MG63 (cell line): Measurements from ENCODE around the gene DTX3. TPM values are rescaled to one million over a fixed set of nuclear protein-coding genes. Genes with fewer than 3 reads are reported as not detected.
"Not testable (repeated sequence)": the region's sequence is repeated elsewhere in the genome, so short reads cannot be mapped to it uniquely, and the experiment has no call there.

Source experiments
- DNase-seq: peaks from one replicate; pipeline ENCODE4 v3.0.0-alpha.2; 2020
- H3K27me3 ChIP-seq: fragments of 250-450 bp; sonication (Bioruptor Pico); 2 replicates; pipeline ENCODE4 v1.5.1; 2020; ENCODE audit warnings: mild to moderate bottlenecking, moderate library complexity
- H3K36me3 ChIP-seq: fragments of 250-450 bp; sonication (Bioruptor Pico); 2 replicates; pipeline ENCODE4 v1.5.1; 2020; ENCODE audit warnings: mild to moderate bottlenecking, moderate library complexity
- H3K4me3 ChIP-seq: fragments of 250-450 bp; sonication (Bioruptor Pico); 2 replicates; pipeline ENCODE4 v1.5.1; 2020; ENCODE audit warnings: mild to moderate bottlenecking, moderate library complexity
- H3K9me3 ChIP-seq: fragments of 250-450 bp; sonication (Bioruptor Pico); 2 replicates; pipeline ENCODE4 v1.5.1; 2020; ENCODE audit warnings: mild to moderate bottlenecking, moderate library complexity
- total RNA-seq: library from RNA; depleted of rRNA; stranded (reverse); fragments of >200 nt; shearing (Covaris generic); gene quantifications from 2 replicates; pipeline ENCODE4 v1.2.3, GENCODE V29; 2014; ENCODE audit warnings: low replicate concordance

The DTX3 gene
- total RNA-seq, 1 experiment from 2014 or later = 0.20 TPM

- no peak overlapping the region for H3K4me3 ChIP-seq
- no peaks in the 10 kb centered on the region for H3K36me3 ChIP-seq
- DNase-seq = no peak
- H3K9me3 ChIP-seq = no peaks in the 10 kb centered on the region
- 0 out of 2 replicates have a peak, but pooled peaks cover 3% of the 10 kb centered on the region for H3K27me3 ChIP-seq
Observed at GRCh38 chr12:57579011-57579410, 25.6 kb upstream of the DTX3 start.

DNA sequence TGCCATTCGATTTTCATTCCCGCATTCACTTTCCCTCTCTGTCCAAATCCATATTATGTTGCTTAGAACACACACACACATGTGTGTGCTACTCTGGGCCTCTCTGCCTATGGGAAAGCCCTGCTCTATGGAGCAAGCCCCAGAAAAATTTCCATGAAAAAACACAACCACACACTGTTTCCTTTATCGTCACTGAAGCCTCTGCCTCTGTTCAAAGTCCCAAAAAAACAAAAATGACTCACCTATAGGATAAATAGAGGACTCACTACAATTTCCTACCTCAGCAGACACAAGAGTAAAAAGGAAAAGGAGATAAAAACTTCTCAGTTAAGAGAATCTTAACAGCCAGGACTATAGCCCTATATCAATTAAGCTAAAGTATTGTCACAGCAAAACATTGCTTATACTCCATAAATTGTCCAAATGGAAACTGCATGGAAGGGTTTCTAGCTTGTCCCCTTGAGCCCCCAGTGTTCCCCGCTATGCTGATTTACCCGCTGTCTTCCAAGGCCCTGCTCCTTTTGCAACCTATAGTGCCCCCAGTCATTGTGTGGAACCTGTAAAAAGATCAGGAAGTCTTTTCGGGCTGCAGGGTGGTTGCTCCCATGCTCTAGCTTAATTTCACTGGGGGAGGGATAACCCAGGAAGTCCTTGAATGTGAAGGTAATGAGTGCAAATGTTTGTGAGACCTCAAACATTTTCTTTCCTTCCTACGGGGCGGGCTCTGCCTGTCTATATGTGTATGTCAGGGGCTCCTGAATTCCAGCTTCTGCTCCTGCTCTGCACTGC lies 24.8 kb upstream of the DTX3 start:
- Histone ChIP-seq H3K9me3 (no peaks in the 10 kb centered on the region), H3K27me3 (0 out of 2 replicates have a peak, but pooled peaks cover 3% of the 10 kb centered on the region), H3K4me3 (no peak overlapping the region), H3K36me3 (no peaks in the 10 kb centered on the region)
- DNase-seq = no peak

DNA sequence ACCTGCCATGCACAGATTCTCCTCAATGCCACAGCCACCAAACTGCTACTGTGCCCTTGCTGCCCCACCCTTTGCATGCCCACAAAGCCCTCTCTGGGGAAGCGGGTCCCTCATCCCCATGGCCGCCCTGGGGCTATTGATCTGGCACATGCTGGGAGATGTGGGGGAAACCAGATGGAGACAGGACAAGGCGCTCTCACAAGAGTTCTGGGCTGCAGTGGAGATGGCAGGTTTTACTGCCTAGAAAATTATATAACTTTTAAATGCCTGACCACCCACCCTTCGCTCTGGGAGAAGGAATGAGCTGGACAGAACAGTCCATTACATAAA lies 24.2 kb upstream of the DTX3 start:
- H3K36me3 ChIP-seq = no peaks in the 10 kb centered on the region

GRCh38 chr12:57581802-57582201 lies 22.8 kb upstream of the DTX3 start:
- Histone ChIP-seq H3K36me3 (no peaks in the 10 kb centered on the region), H3K27me3 (peaks cover 3% of the 10 kb centered on the region; the same call in 1 of the 2 replicates), H3K4me3 (no peak overlapping the region), H3K9me3 (no peaks in the 10 kb centered on the region)
- DNase-seq = no peak

More for the DNA sequence above, 24.2 kb upstream of the DTX3 start:
- peaks cover 3% of the 10 kb centered on the region; the same call in 1 of the 2 replicates for H3K27me3 ChIP-seq
- H3K9me3 ChIP-seq = no peaks in the 10 kb centered on the region
- DNase-seq = no peak
- no peak overlapping the region for H3K4me3 ChIP-seq

GRCh38 chr12:57582440-57582839 lies 22.2 kb upstream of the DTX3 start:
- Histone ChIP-seq H3K36me3 (no peaks in the 10 kb centered on the region), H3K9me3 (no peaks in the 10 kb centered on the region), H3K27me3 (peaks cover 3% of the 10 kb centered on the region; the same call in 1 of the 2 replicates), H3K4me3 (no peak overlapping the region)
- no peak for DNase-seq

DNA sequence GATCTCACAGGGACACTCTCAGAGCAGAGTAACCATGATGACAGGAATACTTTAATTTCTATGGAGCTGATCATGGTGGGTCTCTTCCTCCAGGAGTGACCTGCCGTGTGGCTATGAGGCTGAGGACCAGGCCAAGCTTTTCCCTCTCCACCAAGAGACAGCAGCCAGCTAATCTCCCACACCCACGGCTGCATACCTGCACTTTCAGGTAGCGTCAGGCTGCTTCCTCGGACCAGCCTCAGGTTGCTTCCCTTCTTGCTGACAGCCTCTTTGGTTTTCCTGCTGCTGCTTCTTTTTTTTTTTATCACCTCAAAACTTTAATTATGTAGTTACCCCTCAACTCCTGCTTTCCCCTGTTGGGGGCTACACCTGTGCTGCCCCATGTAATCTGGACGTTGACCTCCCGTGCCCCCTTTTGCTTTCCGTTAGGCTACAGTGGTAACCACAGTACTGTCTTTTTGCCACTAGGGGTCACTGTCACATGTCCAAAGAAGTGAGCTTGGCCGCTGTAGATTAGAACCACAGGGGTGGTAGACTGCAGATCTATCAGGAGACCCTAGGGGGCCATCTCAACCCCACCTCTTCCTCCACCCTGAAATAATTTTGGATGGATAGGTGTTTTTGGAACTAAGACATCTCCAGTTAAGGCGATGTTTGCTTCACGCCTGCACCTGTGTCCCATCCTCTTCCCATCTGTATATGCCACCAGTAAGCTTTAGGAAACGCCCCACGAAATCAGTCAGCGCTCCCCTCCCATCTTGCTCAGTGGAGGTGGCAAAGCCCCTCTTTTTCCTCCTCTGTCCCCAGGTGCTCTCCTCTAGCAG lies 21.4 kb upstream of the DTX3 start:
- Histone ChIP-seq H3K36me3 (no peaks in the 10 kb centered on the region), H3K9me3 (no peaks in the 10 kb centered on the region), H3K4me3 (no peak overlapping the region), H3K27me3 (peaks cover 3% of the 10 kb centered on the region; the same call in 1 of the 2 replicates)
- peak; percentile 50 for DNase-seq

DNA sequence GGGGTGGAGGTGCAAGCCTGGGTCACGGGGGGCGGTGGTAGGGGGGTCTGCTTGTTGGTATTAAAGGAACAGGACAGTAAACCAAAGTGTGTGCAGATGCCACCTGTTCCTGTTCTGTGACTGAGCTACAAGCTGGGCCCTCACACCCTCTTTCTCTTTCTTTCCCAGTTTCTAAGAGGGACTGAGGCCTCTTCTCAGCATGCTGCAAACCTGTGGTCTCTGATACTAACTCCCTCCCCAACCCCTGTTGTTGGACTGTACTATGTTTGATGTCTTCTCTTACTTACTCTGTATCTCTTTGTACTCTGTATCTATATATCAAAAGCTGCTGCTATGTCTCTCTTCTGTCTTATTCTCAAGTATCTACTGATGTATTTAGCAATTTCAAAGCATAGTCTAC lies 20.6 kb upstream of the DTX3 start:
- no peak for DNase-seq
- Histone ChIP-seq H3K9me3 (no peaks in the 10 kb centered on the region), H3K4me3 (no peak overlapping the region), H3K27me3 (peaks cover 3% of the 10 kb centered on the region; the same call in 1 of the 2 replicates), H3K36me3 (no peaks in the 10 kb centered on the region)

- DNase-seq = no peak
- Histone ChIP-seq H3K9me3 (no peaks in the 10 kb centered on the region), H3K36me3 (no peaks in the 10 kb centered on the region), H3K27me3 (peaks cover 3% of the 10 kb centered on the region; the same call in 1 of the 2 replicates), H3K4me3 (no peak overlapping the region)
Observed at GRCh38 chr12:57584690-57585089, 19.9 kb upstream of the DTX3 start.

DNA sequence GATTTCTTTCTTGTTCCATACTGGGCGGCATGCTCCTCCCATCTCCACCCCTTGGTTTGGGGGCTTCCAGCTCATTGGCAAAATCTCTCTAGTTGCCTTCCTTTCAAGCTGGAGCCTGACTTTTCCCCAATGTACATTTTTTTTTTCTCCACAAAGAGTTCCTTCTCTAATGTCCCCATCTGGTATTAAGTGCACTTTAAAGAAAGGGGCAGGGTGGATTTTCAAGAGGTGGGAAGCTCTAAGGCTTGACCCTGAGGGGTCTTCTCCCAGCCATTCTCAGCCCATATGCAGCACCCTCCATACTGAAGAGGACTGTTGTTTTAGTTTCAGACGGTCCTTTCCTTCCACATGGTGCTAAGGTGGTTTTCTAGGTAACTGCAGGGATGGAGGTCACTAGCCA lies 19.5 kb upstream of the DTX3 start:
- H3K27me3 ChIP-seq = peaks cover 3% of the 10 kb centered on the region; the same call in 1 of the 2 replicates
- no peaks in the 10 kb centered on the region for H3K9me3 ChIP-seq
- no peaks in the 10 kb centered on the region for H3K36me3 ChIP-seq
- no peak overlapping the region for H3K4me3 ChIP-seq
- no peak for DNase-seq

- Histone ChIP-seq H3K4me3 (no peak overlapping the region), H3K9me3 (no peaks in the 10 kb centered on the region), H3K36me3 (no peaks in the 10 kb centered on the region), H3K27me3 (peaks cover 3% of the 10 kb centered on the region; the same call in 1 of the 2 replicates)
- no peak for DNase-seq
Observed at GRCh38 chr12:57586128-57586527, 18.5 kb upstream of the DTX3 start.

DNA sequence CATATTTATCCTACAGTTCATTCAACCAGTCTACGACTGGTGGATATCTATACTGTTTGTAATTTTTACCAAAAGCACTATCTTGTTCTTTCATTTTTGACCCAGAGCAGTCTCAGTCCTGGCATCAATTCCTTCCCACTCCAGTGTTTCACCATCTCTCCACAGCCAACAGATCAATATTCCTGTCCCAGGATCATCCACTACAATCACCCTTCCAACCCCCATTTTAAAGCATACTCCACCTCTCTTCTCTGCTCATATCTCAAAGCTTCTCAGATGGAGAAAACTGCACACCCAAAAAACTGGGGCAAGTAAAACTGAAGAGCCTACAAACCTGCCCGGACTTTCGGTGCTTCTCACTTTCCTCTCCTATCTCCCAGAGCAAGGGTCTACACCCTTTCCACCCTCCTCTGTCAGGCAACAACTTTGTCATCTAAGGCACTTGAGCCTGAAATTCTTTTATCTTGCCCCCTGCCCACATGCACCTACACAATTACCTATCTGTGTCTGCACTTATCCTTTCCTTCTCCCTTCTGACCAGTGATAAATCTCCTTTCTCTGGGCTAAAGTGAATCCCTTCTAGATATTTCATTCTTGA lies 17.7 kb upstream of the DTX3 start:
- DNase-seq = no peak
- Histone ChIP-seq H3K27me3 (peaks cover 3% of the 10 kb centered on the region; the same call in 1 of the 2 replicates), H3K9me3 (no peaks in the 10 kb centered on the region), H3K36me3 (no peaks in the 10 kb centered on the region), H3K4me3 (no peak overlapping the region)

DNA sequence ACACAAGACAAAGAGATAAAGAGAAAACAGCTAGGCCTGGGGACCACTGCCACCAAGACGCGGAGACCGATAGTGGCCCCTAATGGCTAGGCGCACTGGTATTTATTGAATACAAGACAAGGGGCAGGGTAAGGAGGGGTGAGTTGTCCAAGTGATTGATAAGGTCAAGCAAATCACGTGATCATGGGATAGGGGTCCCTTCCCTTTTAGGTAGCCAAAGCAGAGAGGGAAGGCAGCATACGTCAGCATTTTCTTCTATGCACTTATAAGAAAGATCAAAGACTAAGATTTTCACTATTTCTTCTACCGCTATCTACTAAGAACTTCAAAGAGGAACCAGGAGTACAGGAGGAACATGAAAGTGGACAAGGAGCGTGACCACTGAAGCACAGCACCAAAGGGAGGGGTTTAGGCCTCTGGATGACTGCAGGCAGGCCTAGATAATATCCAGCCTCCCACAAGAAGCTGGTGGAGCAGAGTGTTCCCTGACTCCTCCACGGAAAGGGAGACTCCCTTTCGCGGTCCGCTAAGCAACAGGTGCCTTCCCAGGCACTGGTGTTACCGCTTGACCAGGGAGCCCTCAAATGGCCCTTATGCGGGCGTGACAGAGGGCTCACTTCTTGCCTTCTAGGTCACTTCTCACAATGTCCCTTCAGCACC lies 15.5 kb upstream of the DTX3 start:
- not testable (repeated sequence) for DNase-seq, H3K9me3 ChIP-seq, H3K27me3 ChIP-seq, H3K4me3 ChIP-seq, H3K36me3 ChIP-seq

- H3K9me3 ChIP-seq = no peaks in the 10 kb centered on the region
- no peaks in the 10 kb centered on the region for H3K36me3 ChIP-seq
- DNase-seq = no peak
- H3K27me3 ChIP-seq = no peaks in the 10 kb centered on the region; the same call in 1 of the 2 replicates
- peak overlapping the region; percentile 80 for H3K4me3 ChIP-seq
Observed at GRCh38 chr12:57590479-57590863, 14.2 kb upstream of the DTX3 start.

DNA sequence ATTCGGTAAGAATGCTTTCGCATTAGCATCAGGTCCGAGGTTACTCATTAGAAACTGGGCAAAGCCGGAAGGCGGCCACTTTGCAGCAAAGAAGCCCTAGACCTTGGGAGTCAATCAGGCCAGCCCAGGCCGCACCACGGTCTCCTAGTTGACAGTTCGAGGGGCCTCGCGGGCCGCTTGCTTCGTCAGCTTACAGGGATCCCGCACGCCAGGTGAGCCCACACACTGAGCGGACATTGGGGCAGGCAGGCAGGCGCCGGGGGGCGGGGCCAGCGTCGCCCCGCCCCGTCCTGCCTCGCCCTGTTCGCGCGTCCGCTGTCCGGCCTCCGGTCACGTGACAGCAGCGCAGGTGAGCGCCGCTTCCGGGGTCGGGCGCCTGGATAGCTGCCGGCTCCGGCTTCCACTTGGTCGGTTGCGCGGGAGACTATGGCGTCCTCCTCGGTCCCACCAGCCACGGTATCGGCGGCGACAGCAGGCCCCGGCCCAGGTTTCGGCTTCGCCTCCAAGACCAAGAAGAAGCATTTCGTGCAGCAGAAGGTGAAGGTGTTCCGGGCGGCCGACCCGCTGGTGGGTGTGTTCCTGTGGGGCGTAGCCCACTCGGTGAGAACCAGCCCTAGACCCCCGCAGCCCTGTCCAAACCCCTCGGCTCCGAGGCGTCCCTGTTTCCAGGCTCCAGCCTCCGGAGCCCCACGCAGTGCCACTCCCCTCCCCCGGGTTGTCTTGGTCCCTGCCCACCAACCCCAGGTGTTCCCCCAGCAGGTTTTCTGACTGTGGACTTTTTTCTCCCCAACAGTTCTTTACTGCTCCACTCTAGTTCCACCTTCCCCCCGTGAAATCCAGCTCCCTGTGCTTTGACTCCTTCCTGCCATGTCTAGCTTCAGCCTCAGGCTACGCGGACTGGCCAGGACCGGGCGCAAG lies 13.5 kb upstream of the DTX3 start, which contains the start of gene PIP4K2C:
TSS of gene PIP4K2C (plus strand) at position 329 of the 918 bp plus-strand sequence. CDS start at position 427, 98 bp downstream.
- DNase-seq = peak; percentile 66
- no peaks in the 10 kb centered on the region for H3K36me3 ChIP-seq
- peak within 1 kb of the TSS; percentile 80 for H3K4me3 ChIP-seq
- H3K27me3 ChIP-seq = no peaks in the 10 kb centered on the region; the same call in 1 of the 2 replicates
- no peaks in the 10 kb centered on the region for H3K9me3 ChIP-seq

- no peak for DNase-seq
- Histone ChIP-seq H3K4me3 (peak overlapping the region; percentile 80), H3K27me3 (no peaks in the 10 kb centered on the region; the same call in 1 of the 2 replicates), H3K9me3 (no peaks in the 10 kb centered on the region), H3K36me3 (no peaks in the 10 kb centered on the region)
Observed at GRCh38 chr12:57591782-57592325, 12.8 kb upstream of the DTX3 start.
